CD4-positive, alpha-beta T cell treated with Interleukin-6 for 4 hours (primary cell): ENCODE data around the gene COPS9.

Experiments
- DNase-seq: peaks from one replicate; pipeline ENCODE4 v3.0.0-alpha.2; 2020; ENCODE audit warnings: mixed read lengths

COPS9 gene

DNA sequence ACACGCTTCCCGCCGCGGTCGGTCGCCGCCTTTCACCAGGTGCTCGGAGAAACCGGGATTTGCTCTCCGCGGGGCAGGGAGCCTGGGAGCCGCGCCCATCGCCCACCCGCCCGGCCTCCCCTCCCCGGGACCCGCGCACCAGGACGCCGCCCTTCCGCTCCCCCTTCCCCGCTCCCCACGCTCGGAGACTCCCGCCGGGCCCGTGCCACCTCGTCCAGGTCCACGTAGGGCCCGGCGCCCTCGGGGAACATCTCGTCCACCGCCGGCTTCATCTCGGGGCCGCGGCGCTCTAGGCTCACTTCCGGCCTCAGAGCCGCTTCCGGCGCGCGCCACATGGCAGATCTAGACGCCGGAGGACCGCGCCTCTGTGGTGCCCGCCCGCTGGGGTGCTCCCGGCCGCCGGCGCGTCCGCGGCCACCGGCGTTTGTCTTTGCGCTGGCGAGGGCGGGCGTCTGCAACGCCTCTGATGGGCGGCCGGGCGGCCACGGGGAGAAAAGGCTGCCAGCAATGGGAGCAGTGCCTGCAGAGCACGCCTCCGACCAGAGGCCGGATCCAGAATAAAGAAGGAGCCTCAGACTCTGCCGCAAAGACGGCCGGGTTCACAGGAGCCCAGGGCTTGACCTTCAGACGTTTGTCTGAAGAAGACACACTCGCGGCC, at the start of gene COPS9:
Gene COPS9, minus strand, starts transcription at position 293 of the 658 bp plus-strand sequence. Its CDS starts 21 bp downstream, at position 272.
- DNase-seq, result peak; percentile 87

DNA sequence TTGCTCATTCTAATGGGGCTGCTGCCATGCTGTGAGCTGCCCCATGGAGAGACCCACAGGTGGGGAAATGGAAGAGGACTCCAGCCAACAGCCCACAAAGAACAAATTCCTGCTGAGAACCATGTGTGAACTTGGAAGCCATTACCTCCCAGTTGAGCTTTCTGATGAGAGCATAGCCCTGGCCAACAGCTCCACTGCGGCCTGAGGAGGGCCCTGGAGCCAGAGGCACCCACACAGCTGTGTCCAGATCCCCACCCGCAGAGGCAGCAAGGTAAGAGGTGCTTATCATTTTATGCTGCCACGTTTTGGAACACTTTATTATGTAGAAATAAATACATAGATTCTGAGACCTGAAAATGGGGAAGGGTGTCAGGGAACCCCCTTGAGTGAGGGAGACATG, 48.6 kb upstream of the COPS9 start:
- DNase-seq, result no peak

DNA sequence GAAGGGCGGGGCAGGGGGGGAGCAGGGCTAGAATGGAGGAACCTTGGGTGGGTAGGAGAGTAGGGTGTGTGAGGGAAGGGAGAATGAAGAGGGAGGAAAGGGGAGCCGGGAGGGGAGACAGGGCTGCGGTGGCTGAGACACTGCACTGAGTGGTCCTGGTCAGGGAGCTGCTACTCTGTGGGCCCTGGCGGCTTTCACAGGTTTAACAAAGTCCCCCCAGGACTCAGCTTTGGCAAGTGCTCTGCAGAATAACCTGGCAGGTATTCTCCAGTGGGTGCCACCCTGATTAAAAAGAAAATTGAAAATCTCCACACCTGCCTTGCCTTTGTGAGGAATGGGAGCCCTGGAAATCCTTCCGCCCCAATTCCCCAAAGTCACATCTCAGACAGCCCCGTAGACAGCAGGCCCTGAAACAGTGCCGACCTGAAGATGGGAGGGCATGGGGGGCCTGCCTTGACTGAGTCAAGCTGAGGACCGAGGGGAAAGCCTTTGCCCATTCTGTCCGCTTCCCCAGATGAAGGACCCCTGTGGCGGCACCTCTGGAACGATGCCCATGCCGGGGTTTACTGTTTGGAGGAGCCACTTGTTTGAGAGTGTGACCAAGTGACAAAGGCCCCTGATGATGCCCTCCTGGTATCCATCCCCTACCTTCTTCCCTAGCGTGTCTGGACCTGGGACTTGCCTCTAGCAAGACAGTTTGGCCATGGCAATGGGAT, 47.9 kb upstream of the COPS9 start:
- DNase-seq, result no peak

DNA sequence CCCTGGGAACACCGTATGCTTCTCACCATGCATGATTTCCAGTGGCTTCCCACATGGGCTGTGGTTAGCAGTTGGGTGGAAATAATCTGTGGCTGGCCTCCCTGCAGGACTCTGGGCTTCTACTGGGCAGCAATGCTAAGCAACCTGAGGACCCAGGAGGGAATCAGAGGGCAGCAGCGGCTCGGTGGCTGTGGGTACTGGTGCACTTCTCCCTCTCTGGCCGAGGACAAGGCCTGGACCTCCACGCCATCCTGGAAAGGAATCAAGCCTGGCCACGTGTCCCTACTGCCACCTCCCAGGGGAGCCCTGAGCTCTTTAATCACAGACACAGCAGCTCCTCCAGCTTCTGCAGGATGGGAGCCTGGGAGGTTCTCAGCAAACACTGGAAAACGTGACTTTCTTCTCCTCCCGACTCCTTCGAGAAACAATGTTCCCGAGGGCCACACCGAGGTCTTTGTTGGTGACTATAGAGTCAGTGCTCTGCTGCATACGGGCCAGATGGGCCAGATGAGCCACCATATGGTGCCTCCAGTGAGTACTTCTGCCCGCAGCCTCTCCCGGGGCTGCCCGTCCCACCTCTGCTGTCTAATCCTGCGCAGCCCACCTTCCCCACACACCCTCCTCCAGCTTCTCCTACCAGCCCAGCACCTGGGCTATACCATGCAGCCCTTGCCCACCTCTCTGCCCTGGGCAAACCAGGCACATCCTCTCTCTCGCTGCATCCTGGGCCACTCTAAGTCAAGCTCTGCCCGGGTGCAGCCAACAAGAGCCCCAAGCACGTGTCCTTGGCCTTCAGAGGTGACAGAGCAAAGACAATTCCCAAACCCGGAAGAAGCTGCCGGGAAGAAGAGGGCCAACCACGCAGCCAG, 47.1 kb upstream of the COPS9 start:
- DNase-seq, result no peak

DNA sequence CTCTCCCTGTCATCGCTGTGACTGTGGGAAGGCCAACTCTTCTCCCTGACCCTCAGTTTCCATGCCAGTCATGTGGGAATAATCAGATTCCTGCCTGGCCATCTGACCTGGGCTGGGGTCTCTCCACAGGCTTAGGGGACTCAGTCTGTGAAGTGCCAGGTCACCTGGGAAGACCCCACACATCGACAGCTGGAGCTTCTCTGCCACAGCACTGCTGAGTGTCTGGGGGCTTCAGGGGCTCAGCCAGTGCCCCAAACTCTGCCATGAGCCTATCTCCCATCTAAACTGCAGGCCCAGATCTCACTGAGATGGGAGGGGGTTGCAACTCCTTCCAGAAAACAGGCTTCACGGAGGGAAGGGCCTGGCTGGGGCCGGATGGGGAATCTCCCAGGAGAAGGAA, 46.4 kb upstream of the COPS9 start:
- no peak for DNase-seq

DNA sequence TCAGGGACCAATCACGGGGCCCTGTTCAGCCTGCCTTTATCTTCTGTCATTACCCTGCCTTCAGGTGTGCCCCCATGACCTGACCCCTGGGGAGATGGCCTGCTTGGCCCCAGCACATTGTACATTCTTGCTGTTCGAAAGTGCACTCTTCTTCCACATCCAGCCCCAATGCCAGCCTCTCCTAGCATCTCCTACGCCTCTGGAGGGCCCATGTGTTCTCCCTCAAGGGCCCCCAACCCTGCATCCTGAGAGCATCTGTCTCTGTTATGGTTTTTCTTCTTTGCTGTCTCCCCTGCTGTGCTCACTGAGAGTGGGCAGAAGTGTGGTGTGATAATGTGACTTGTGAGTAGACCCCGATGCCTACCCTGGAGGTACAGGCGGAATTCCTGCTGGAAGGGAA, 45.9 kb upstream of the COPS9 start:
- DNase-seq, result no peak

DNA sequence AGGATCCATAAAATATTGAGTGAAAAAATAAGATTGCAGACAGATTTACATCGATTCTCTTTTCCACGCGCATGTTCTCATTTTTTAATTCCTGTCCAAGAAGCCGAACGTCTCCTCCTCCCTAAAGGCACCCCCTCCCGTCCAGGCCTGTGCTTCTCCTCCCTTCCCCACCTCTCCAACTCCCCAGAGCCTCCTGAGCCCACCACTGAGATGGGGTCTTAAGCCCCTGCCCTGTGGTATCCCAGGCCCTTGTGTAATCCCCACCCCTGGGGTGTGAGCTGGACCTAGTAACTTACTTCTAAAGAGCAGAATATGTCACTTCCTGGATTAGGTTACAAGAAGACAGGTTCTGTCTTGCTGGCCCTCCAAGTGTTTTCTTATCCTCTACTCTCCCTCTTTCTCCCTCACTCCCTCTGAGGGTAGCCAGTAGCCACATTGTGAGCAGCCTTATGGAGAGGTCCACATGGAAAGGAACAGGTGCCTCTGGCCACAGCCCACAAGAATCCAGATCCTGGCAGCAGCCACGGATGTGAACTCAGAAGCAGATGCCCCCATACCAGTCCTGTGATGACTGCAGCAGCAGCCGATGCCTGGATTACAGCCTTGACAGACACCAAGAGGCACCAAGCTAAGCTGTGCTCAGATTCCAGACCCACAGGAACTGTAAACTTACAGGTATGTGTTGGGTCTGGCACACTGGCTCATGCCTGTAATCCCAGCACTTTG, 44.0 kb upstream of the COPS9 start:
- DNase-seq, result no peak

DNA sequence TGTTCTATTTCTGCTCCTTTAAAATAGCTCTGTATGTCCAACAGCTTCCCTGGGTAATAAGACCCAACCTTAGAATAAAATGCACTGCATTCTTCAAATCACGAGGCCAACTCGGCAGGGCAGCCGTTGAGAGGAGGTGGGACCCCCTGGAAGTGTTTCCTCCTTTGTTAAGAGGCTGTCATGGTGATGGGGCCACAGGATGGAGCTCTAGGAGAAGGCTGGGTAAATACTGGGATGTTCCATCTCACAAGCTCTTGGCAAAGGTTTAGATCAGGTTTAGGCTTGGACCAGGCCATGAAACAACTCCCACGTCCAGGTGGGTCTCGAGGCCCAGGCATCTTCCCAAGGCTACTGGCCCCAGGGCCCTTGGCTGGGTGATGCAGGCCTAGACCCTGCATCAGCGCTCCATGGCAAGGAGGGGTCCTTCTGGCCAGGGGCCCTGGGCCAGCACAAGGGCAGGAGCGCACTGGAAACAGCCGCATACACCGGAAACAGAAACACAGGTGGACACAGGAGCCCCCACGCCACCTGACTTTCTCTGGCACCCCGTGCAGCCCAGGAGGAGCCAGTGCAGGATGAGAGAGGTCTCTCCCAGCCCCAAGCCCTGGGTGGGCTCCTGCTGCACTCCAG, 43.2 kb upstream of the COPS9 start:
- no peak for DNase-seq

DNA sequence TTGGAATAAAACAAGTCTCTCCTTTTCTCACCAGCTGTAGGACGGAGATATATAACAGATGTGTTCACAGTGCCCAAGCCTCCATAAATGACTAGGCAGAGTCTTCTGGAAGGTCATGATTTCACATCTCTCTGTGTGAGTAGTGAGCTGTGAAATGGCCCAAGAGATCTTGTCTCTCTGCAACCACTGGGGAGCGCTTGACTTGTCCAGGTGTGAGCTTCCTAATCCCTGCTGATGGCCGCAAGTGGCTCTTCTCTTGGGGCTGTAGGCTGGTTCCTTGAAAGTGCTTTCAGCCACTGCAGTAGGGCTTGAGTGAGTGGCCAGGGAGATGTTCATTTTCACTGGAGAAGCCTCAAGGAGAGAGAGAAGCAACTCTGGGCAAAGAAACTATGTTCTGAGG, 42.5 kb upstream of the COPS9 start:
- no peak for DNase-seq

DNA sequence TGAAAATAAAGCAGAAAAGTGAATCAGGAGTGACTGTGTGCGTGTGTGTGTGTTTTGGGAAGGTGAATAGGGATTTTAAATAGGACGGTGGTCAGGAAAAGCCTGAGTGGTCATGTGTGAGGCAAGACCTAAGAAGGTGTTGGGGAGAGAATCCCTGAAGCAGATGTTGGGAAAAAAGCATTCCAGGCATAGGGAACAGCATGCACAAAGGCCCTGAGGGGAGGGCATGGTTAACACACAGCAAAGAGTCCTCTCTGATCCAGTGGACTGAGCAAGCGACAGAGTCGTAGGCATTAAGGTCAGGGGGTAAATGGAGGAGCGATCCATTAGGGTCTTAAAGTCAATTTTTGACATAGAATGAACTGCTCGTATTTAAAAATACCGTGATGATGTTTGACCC, 38.4 kb upstream of the COPS9 start:
- DNase-seq, result no peak

DNA sequence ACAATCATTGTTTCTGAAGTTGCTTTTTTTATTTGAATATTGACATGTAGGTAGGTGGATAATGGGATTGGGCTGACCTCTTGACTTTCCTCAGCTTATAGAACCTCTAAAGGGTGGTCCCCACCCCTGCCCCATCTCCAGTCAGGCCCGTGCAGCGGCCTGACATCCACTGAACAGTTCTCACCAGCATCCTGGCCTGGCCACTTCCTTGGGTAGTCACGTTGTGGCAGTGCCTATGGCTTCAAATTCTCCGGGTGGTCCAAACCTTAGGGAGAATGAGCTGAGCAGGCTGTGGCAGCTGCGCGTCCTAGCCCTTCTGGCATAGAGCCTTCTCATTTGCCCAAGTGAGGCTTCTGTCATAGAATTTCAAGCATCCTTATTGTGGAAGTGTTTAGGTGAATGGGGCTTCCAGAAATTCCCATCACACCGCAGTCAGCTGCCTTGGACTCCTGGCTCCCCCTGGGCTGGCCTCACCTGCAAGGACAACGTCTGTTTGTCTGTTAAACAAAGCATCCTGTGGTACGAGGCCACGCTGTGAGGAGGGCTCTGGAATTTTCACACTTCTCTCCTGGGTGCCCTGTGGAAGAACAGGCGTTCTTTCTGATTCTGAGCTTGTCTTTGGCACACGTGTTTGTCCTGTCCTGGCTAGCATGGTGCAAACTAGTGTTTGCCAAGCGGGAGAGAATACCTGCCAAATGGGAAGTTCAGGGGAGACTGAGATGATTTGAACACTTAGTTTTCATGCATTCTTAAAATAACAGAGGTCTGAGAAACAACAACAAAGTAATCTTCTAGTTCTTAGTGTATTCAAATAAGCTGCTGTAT, 36.2 kb upstream of the COPS9 start:
- DNase-seq, result no peak

DNA sequence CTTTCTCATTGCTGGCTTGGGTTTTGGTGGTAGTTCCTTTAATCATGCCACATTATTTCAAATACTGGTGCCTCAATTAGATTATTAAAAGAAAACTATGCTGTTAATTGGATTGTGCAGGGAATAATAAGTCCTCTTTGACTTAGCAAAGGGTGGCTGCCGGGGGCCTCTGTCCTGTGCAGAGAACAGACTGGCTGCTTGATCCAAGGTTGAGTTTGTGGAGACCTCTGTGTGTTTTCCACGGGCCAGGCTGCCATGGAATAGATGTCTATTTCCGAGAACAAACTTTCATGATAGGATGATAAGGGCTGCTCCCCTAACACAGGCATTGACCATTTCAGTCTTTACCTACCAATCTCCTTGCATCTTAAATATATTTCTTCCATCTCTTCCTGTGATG, 34.8 kb upstream of the COPS9 start:
- no peak for DNase-seq

DNA sequence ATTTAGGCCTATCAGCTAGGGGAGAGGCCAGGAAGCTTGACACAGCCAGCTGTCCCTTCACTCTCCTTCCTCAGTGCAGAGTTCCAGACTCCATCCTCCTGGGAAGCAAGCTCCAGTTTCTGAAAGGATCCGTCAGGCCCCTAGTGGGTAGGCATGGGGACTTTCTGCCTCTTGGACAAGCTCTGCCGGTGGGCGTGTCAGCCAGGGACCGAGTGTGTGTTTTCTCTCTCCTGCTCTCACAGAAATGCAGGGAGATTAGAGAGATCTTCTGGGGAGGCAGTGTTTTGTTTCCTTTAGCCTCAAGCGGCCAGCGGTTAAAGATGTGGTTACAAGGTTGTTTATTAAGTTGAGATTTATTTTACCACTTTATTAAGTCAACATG, 34.2 kb upstream of the COPS9 start:
- DNase-seq, result no peak

DNA sequence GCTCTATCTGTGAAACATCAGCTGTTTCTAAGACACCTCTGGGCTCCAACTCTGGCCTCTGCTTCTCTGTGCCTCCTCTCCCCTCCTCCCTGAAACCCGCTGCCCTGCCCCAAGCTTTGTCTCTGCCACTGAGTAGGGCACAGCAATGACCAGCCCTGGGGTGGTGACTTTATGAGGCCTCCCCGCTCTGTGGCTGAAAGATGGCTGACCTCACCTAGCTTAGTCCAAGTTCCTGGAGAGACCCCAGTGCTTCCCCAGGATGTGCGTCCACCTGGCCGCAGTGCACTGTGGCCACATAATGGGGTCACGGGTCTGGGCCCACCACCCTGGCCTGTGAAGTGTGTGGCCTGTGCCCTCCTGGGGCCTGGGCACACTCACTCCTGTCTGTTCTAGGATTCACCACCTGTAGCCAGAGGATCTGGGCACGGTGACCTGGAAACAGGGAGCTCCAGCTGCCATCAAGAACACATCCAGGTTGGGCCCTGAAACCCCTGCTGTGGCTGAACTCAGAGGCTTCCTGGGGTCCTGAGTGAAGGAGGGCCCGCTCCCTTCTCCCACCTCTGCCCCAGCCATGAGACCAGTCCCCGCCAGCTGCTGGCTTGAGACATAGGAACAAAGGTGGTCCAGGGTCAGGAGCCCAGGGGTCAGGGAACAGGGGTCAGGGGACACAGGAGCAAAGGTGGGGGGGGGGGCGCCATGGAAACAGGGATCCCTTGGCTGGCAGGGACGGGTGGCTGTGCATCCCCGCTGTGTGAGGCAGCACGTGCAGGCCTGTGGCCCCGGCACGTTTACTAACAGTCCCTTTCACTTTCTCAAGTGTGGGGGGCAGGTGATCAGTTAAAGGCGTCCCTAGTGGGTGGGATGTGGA, 33.6 kb upstream of the COPS9 start:
- DNase-seq, result no peak

DNA sequence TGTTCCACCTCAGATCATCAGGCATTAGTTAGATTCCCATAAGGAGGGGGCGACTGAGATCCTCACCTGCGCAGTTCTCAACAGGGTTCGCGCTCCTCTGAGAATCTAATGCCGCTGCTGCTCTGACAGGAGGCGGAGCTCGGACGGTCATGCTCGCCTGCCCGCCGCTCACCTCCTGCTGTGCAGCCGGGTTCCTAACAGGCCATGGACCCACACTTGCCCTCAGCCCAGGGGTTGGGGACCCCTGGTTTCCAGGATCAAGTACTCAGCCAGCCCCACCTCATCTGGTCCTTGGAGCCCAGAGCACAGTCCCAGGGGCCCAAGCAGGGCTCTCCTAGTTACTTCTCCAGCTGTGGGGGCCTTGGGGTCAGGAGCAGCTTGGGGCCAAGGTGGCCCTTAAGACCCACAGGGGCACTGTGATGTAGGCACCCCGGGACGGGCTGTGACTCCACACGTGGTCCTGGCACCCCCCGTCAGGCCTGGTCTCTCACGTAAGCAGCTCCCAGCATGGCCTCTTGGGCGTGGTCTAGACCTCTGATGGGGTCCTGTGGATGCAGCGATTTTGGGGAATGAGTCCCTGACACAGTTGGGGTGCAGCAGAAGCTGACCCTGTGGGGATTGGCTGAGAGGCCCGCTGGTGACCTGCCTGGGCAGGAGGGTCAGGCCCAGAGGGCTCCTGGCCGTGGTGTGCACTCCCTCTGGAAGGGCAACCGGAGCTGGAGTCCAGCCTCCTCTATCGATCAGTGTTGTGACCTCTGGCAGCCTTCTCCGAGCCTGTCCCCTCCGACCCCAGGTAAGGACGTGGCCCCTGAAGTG, 32.6 kb upstream of the COPS9 start:
- no peak for DNase-seq

DNA sequence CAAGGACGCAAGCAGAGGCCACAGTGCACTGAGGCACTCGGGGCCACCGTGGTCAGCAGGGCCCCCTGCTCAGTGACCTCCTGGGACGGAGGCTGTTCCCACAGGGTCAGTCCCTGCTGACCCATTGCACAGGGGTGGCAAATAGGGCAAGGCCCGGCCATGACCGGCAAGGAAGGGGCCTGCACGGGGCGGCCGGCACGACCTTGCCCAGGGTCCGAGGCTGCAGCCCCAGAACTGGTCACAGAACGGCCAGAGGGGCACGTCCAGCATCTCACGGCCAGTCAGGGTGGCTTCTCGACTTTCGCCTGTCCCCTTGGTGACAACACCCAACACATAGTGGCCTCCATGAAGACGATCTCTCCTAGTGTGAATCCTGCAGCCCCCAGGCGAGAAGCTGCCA, 31.9 kb upstream of the COPS9 start:
- no peak for DNase-seq

DNA sequence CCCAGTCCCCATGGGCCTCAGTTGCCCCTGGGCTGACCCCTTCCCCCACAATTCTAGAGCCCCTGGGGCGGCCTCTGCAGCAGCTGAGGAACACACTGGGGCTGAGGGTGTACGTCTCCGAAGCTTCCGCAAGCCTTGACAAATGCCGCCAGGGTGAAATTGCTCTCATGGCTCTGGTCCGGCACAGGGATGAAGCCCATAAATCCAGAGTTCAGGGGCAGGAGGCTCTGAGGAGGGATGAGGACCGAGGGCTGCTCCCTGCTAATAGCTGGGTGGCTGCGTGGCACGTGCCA, 31.4 kb upstream of the COPS9 start:
- DNase-seq, result no peak

DNA sequence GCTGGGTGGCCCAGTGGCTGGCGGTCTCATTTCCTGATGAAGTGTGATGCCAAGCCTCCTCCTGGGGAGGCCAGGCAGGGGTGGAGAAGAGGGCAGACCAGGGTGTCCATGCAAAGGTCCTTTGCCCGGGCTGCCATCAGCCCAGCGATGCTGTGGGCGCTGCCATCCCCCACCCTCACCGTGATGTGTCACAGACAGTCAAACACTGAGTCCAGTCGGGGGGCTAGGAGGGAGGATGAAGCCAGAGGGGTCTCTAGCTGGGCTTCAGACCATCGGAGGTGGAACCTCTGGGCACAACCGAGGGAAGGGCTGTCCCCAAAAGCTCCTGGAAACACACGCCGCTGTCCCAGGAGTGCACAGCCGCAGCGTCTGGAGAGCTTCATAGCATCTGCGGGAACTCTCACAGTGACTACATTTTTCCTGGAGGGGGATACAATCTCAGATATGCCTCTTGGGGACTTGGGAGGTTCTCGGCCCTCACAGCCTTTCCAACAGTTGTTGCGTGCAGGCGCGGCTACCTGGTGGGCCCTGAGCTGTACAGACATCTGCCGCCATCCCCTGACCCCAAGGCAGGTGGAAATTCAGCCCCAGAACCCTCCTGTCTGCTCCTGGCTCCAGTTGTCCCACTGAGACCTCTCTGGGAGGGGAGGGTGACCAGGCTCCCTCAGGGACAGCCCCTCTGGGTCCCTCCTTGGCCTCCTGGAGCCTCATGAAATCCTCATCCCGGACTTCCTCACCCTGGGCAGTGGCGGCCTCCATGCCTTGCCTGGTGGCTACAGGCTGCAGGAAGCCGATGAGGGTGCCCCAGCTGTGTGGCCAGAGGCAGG, 30.9 kb upstream of the COPS9 start:
- no peak for DNase-seq

DNA sequence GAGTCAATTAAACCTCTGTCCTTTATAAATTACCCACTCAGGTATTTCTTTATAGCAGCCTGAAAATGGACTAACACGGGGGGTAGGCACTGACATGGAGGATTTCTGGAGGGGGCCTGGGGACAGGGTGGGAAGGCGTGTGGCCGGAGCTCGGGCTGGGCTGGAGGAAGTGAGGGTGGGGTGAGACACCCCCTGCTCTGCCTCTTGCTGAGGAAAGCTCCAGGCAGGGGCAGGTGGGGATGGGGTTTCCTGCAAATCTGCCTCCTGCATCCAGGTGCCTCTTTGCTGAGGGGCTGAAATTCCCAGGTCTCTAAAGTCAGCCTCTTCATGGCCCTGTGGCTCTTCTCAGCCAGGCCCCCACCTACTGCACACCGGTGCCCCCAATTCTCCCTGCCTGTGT, 30.1 kb upstream of the COPS9 start:
- DNase-seq, result no peak
